Neural progenitor cell (in vitro differentiated cells): Measurements from ENCODE around the gene STUB1. TPM values are rescaled to one million over a fixed set of nuclear protein-coding genes. Genes with fewer than 3 reads are reported as not detected.

ENCODE experiments used
- DNase-seq: peaks from one replicate; pipeline ENCODE4 v3.0.0-alpha.2; 2016; ENCODE audit warnings: low spot score
- H2AFZ ChIP-seq: fragments of 200-600 bp; sonication (generic); replicated peaks from 2 replicates; pipeline ENCODE4 v1.6.1; 2016; ENCODE audit warnings: antibody characterized with exemption
- H3F3A ChIP-seq: fragments of 200-600 bp; sonication (generic); 2 replicates; pipeline ENCODE4 v1.6.1; 2016; ENCODE audit warnings: antibody characterized with exemption, low read depth
- H3K27ac ChIP-seq: fragments of 200-600 bp; sonication (generic); 2 replicates; pipeline ENCODE4 v1.5.1; 2016; ENCODE audit warnings: mild to moderate bottlenecking
- H3K27me3 ChIP-seq: fragments of 200-600 bp; sonication (generic); 2 replicates; pipeline ENCODE4 v1.6.1; 2016; ENCODE audit warnings: mild to moderate bottlenecking, moderate library complexity
- H3K36me3 ChIP-seq: fragments of 200-600 bp; sonication (generic); 2 replicates; pipeline ENCODE4 v1.5.1; 2016
- H3K4me1 ChIP-seq: fragments of 200-600 bp; sonication (generic); 2 replicates; pipeline ENCODE4 v1.6.1; 2016; ENCODE audit warnings: mixed run types
- H3K4me2 ChIP-seq: fragments of 200-600 bp; sonication (generic); 2 replicates; pipeline ENCODE4 v1.6.1; 2016
- H3K4me3 ChIP-seq: fragments of 200-600 bp; sonication (generic); 2 replicates; pipeline ENCODE4 v1.5.1; 2016
- H3K79me2 ChIP-seq: fragments of 200-600 bp; sonication (generic); 2 replicates; pipeline ENCODE4 v1.6.1; 2016; ENCODE audit warnings: low read depth
- H3K9ac ChIP-seq: fragments of 200-600 bp; sonication (generic); 2 replicates; pipeline ENCODE4 v1.6.1; 2016
- H3K9me3 ChIP-seq: fragments of 200-600 bp; sonication (generic); 2 replicates; pipeline ENCODE4 v1.5.1; 2016; ENCODE audit warnings: low read depth
- H4K20me1 ChIP-seq: fragments of 200-600 bp; sonication (generic); 2 replicates; pipeline ENCODE4 v1.6.1; 2016; ENCODE audit warnings: low read depth
- H3K27ac Mint-ChIP-seq: 3 replicates; pipeline ENCODE4 v1.8.0; 2021; ENCODE audit warnings: mixed read lengths
- H3K27me3 Mint-ChIP-seq: 2 replicates; pipeline ENCODE4 v1.8.0; 2022; ENCODE audit warnings: low read depth, mild to moderate bottlenecking, inconsistent platforms, moderate library complexity, mixed read lengths; ENCODE audit not compliant: insufficient read depth
- H3K36me3 Mint-ChIP-seq: 3 replicates; pipeline ENCODE4 v1.8.0; 2021; ENCODE audit warnings: mixed read lengths
- H3K4me1 Mint-ChIP-seq: 3 replicates; pipeline ENCODE4 v1.8.0; 2021; ENCODE audit warnings: mixed read lengths
- H3K4me3 Mint-ChIP-seq: 3 replicates; pipeline ENCODE4 v1.8.0; 2021; ENCODE audit warnings: mild to moderate bottlenecking, moderate library complexity, mixed read lengths
- H3K9me3 Mint-ChIP-seq: 3 replicates; pipeline ENCODE4 v1.8.0; 2020; ENCODE audit warnings: mixed read lengths
- EZH2 ChIP-seq: fragments of 200-600 bp; sonication (generic); IDR thresholded peaks from 2 replicates; pipeline ENCODE4 v1.6.1; 2017; ENCODE audit warnings: antibody characterized with exemption, mild to moderate bottlenecking, moderate library complexity
- EZH2phosphoT487 ChIP-seq: fragments of 200-600 bp; sonication (generic); IDR thresholded peaks from 2 replicates; pipeline ENCODE4 v1.6.1; 2017; ENCODE audit warnings: antibody characterized with exemption
- total RNA-seq: library from RNA; depleted of rRNA; stranded (reverse); fragments of >200 nt; gene quantifications from 2 replicates; pipeline ENCODE4 v1.2.3, GENCODE V29; 2015; ENCODE audit warnings: low replicate concordance
- TF ChIP-seq, protein P1 (sequence below): fragments of 200-600 bp; sonication (generic); IDR thresholded peaks from 2 replicates; pipeline ENCODE4 v1.5.1; 2017; ENCODE audit warnings: antibody characterized with exemption, mild to moderate bottlenecking

The STUB1 gene
- total RNA-seq, 1 donor from 2014 or later: 27.0 TPM

DNA sequence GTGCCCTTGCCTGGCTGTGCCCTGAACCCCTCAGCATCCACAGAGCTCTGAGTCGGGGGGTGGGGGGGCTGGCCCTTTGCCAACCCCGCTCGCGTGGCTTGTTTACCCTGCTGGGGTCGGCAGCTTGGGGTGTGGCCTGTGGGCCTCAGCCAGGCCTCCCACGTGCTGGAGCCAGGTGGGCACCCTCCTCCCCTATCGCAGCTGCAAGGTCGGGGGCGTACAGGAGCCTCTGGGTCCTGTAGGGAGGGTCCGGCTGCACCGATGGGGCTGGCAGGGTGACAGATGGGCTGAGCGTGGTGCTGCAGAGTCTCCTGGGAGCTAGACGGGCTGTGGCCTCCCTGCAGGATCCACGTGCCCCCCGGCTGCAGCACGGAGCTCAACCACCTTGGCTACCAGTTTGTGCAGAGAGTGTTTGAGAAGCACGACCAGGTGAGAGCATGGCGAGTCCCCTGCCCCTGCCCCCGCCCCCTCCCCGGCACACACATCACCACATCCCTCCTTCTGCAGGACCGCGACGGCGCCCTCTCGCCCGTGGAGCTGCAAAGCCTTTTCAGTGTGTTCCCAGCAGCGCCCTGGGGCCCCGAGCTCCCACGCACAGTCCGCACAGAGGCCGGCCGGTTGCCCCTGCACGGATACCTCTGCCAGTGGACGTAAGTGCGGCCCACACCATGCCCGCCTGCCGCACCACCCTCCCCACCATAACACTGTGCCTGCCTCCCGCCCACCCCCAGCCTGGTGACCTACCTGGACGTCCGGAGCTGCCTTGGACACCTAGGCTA, 8.7 kb upstream of the STUB1 start:
- H3K4me1 Mint-ChIP-seq: peaks cover 3% of the 10 kb centered on the region
- Histone ChIP-seq H2AFZ (no peak overlapping the region), H3K9ac (no peak overlapping the region), H3K27me3 (peaks cover 17% of the 10 kb centered on the region), H3F3A (peaks cover 27% of the 10 kb centered on the region), H3K9me3 (no peaks in the 10 kb centered on the region), H3K79me2 (peaks cover 15% of the 10 kb centered on the region), H3K36me3 (no peaks in the 10 kb centered on the region), H3K27ac (no peak overlapping the region), H3K4me2 (no peak overlapping the region), H3K4me1 (peaks cover 15% of the 10 kb centered on the region), H4K20me1 (peaks cover 39% of the 10 kb centered on the region), H3K4me3 (no peak overlapping the region)
- no peak overlapping the region for H3K27ac Mint-ChIP-seq
- no peaks in the 10 kb centered on the region for H3K9me3 Mint-ChIP-seq
- TF ChIP-seq, protein P1, sequence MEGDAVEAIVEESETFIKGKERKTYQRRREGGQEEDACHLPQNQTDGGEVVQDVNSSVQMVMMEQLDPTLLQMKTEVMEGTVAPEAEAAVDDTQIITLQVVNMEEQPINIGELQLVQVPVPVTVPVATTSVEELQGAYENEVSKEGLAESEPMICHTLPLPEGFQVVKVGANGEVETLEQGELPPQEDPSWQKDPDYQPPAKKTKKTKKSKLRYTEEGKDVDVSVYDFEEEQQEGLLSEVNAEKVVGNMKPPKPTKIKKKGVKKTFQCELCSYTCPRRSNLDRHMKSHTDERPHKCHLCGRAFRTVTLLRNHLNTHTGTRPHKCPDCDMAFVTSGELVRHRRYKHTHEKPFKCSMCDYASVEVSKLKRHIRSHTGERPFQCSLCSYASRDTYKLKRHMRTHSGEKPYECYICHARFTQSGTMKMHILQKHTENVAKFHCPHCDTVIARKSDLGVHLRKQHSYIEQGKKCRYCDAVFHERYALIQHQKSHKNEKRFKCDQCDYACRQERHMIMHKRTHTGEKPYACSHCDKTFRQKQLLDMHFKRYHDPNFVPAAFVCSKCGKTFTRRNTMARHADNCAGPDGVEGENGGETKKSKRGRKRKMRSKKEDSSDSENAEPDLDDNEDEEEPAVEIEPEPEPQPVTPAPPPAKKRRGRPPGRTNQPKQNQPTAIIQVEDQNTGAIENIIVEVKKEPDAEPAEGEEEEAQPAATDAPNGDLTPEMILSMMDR: no peak
- TF ChIP-seq EZH2 (no peak), EZH2phosphoT487 (no peak)
- H3K36me3 Mint-ChIP-seq: no peaks in the 10 kb centered on the region
- H3K27me3 Mint-ChIP-seq: peaks cover 5% of the 10 kb centered on the region
- no peak overlapping the region for H3K4me3 Mint-ChIP-seq
- no peak for DNase-seq

DNA sequence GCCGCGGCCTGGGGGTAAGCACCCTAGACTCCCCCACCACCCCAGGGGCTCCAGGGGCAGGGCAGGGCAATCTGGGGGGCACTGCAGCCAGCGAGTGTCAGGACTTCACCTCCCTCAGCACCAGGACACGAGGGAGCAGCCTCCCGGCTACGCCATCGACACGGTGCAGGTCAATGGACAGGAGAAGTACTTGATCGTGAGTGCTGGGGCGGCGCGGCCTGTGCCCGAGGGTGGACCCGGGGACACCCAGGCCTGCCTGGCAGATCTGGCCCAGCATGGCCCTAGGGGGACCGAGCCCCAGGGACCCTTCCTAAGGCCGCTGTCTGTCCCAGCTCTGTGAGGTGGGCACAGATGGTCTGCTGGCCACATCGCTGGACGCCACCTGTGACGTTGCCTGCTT, 7.8 kb upstream of the STUB1 start:
- Histone ChIP-seq H3K9me3 (no peaks in the 10 kb centered on the region), H3K4me1 (peaks cover 15% of the 10 kb centered on the region), H3K27ac (no peak overlapping the region), H2AFZ (no peak overlapping the region), H3K79me2 (peaks cover 15% of the 10 kb centered on the region), H3K4me2 (no peak overlapping the region), H3K9ac (no peak overlapping the region), H3F3A (peaks cover 25% of the 10 kb centered on the region), H3K4me3 (no peak overlapping the region), H3K27me3 (peaks cover 17% of the 10 kb centered on the region), H4K20me1 (peaks cover 39% of the 10 kb centered on the region), H3K36me3 (no peaks in the 10 kb centered on the region)
- Mint-ChIP-seq H3K27ac (no peak overlapping the region), H3K36me3 (no peaks in the 10 kb centered on the region), H3K27me3 (peaks cover 5% of the 10 kb centered on the region), H3K4me1 (peaks cover 3% of the 10 kb centered on the region), H3K9me3 (no peaks in the 10 kb centered on the region), H3K4me3 (no peak overlapping the region)
- no peak for DNase-seq
- no peak for TF ChIP-seq EZH2phosphoT487
- TF ChIP-seq EZH2: no peak
- TF ChIP-seq, protein P1: no peak

DNA sequence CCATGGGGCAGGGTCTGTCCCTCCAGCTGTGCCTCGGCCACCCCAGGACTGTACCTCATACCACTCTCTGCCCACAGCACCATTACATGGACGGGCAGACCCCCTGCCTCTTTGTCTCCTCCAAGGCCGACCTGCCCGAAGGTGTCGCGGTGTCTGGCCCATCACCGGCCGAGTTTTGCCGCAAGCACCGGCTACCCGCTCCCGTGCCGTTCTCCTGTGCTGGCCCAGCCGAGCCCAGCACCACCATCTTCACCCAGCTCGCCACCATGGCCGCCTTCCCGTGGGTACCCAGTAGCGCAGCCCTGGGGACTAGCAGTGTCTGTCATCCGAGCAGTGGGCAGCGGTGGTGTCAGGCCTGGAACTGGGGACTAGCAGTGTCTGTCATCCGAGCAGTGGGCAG, 7.4 kb upstream of the STUB1 start:
- H3K27me3 ChIP-seq: peaks cover 17% of the 10 kb centered on the region
- TF ChIP-seq, protein P1: no peak
- TF ChIP-seq EZH2phosphoT487 (no peak), EZH2 (no peak)
- peaks cover 39% of the 10 kb centered on the region for H4K20me1 ChIP-seq
- no peak overlapping the region for H3K27ac ChIP-seq
- H3K79me2 ChIP-seq: peaks cover 15% of the 10 kb centered on the region
- Mint-ChIP-seq H3K36me3 (no peaks in the 10 kb centered on the region), H3K27me3 (peaks cover 5% of the 10 kb centered on the region), H3K4me1 (no peaks in the 10 kb centered on the region), H3K9me3 (no peaks in the 10 kb centered on the region), H3K4me3 (no peak overlapping the region), H3K27ac (no peak overlapping the region)
- no peak overlapping the region for H3K4me2 ChIP-seq
- peaks cover 12% of the 10 kb centered on the region for H3K4me1 ChIP-seq
- H2AFZ ChIP-seq: no peak overlapping the region
- H3K4me3 ChIP-seq: no peak overlapping the region
- no peak for DNase-seq
- H3K9ac ChIP-seq: no peak overlapping the region
- H3F3A ChIP-seq: peaks cover 25% of the 10 kb centered on the region
- no peaks in the 10 kb centered on the region for H3K9me3 ChIP-seq
- H3K36me3 ChIP-seq: no peaks in the 10 kb centered on the region
